HepG2 (cell line): Measurements from ENCODE around the gene STX5. TPM values are rescaled to one million over a fixed set of nuclear protein-coding genes. Genes with fewer than 3 reads are reported as not detected.

Source experiments
- EP300 ChIP-seq, 3 experiments: sonication (generic) in 1 of 3; formaldehyde crosslinking in 1 of 3; IDR thresholded peaks; 2 replicates each; pipeline versions ENCODE4 v1.5.1 to v1.6.1; 2011 to 2020; ENCODE audit warnings: low read depth in 2 of 3, low read length in 2 of 3, borderline replicate concordance in 1 of 3, improper control_type of control experiment in 1 of 3, mild to moderate bottlenecking in 1 of 3, missing genetic modification reagents in 1 of 3, moderate library complexity in 1 of 3
- HNRNPUL1 ChIP-seq: fragments of 200-400 bp; formaldehyde crosslinking; IDR thresholded peaks from 2 replicates; pipeline ENCODE4 v1.6.1; 2017; ENCODE audit warnings: low read depth, mild to moderate bottlenecking, low read length, moderate library complexity
- KDM6A ChIP-seq: IDR thresholded peaks from 2 replicates; pipeline ENCODE4 v1.6.1; 2016; ENCODE audit warnings: low read depth
- MBD4 ChIP-seq: IDR thresholded peaks from 2 replicates; pipeline ENCODE4 v1.6.1; 2012; ENCODE audit warnings: low read length, inconsistent platforms, borderline replicate concordance
- POLR2A ChIP-seq, 2 experiments: IDR thresholded peaks; 2 replicates each; pipeline ENCODE4 v1.6.1; 2011; ENCODE audit warnings: low read depth in 2 of 2, low read length in 2 of 2, mild to moderate bottlenecking in 1 of 2, moderate library complexity in 1 of 2; ENCODE audit not compliant: insufficient read depth in 1 of 2
- SALL1 ChIP-seq: sonication (generic); formaldehyde crosslinking; IDR thresholded peaks from 2 replicates; pipeline ENCODE4 v1.8.0; 2022; ENCODE audit warnings: mild to moderate bottlenecking, missing genetic modification reagents
- THAP8 ChIP-seq: sonication (generic); formaldehyde crosslinking; IDR thresholded peaks from 2 replicates; pipeline ENCODE4 v1.5.1; 2020; ENCODE audit warnings: missing genetic modification reagents, mild to moderate bottlenecking, borderline replicate concordance
- TOPORS ChIP-seq: sonication (generic); formaldehyde crosslinking; IDR thresholded peaks from 2 replicates; pipeline ENCODE4 v1.8.0; 2023; ENCODE audit warnings: mild to moderate bottlenecking, missing genetic modification reagents
- ZFX ChIP-seq: sonication (generic); formaldehyde crosslinking; IDR thresholded peaks from 2 replicates; pipeline ENCODE4 v1.4.0; 2020; ENCODE audit warnings: mild to moderate bottlenecking, low read depth, missing genetic modification reagents, moderate library complexity
- ZKSCAN1 ChIP-seq: fragments of 150-350 bp; IDR thresholded peaks from 2 replicates; pipeline ENCODE4 v1.6.1; 2014; ENCODE audit warnings: low read length
- ZNF276 ChIP-seq: sonication (generic); formaldehyde crosslinking; IDR thresholded peaks from 2 replicates; pipeline ENCODE4 v1.4.0; 2020; ENCODE audit warnings: mild to moderate bottlenecking, low read depth, missing genetic modification reagents
- ZNF512 ChIP-seq: sonication (generic); formaldehyde crosslinking; IDR thresholded peaks from 2 replicates; pipeline ENCODE4 v1.4.0; 2020; ENCODE audit warnings: mild to moderate bottlenecking, missing genetic modification reagents
- ZNF564 ChIP-seq: sonication (generic); formaldehyde crosslinking; IDR thresholded peaks from 2 replicates; pipeline ENCODE4 v1.8.1; 2023; ENCODE audit warnings: mild to moderate bottlenecking, missing genetic modification reagents
- ZNF790 ChIP-seq: sonication (generic); formaldehyde crosslinking; IDR thresholded peaks from 2 replicates; pipeline ENCODE4 v1.8.0; 2022; ENCODE audit warnings: missing genetic modification reagents, mild to moderate bottlenecking, borderline replicate concordance
- ZNF816 ChIP-seq: sonication (generic); formaldehyde crosslinking; IDR thresholded peaks from 2 replicates; pipeline ENCODE4 v1.8.0; 2022; ENCODE audit warnings: missing genetic modification reagents, mild to moderate bottlenecking, borderline replicate concordance
- polyA plus RNA-seq, 8 experiments: library from polyadenylated mRNA; depleted of rRNA in 3 of 8; stranded (reverse) in 7 of 8; unstranded in 1 of 8; fragments of >200 nt; fragmentation: Illumina TruSeq in 4 of 8; extraction: Trizol in 4 of 8; gene quantifications; 2 replicates each; pipeline versions ENCODE4 v1.2.1 to v1.2.3, GENCODE V29; 2011 to 2016; ENCODE audit warnings: low read depth in 4 of 8, missing spikeins in 1 of 8, mixed read lengths in 1 of 8; ENCODE audit not compliant: insufficient read depth in 1 of 8
- total RNA-seq, 5 experiments: library from RNA; depleted of rRNA; stranded (reverse); fragments of >200 nt; fragmentation: Illumina TruSeq; extraction: Trizol; gene quantifications; 2 replicates each; pipeline ENCODE4 v1.2.3, GENCODE V29; 2016; ENCODE audit warnings: low read depth in 1 of 5
- TF ChIP-seq, protein P1 (sequence below): IDR thresholded peaks from 2 replicates; pipeline ENCODE4 v1.6.1; 2016
- TF ChIP-seq, protein P2 (sequence below): sonication (generic); formaldehyde crosslinking; IDR thresholded peaks from 2 replicates; pipeline ENCODE4 v1.4.0; 2020; ENCODE audit warnings: mild to moderate bottlenecking, missing genetic modification reagents
- TF ChIP-seq, protein P3 (sequence below): sonication (generic); formaldehyde crosslinking; IDR thresholded peaks from 2 replicates; pipeline ENCODE4 v1.4.0; 2020; ENCODE audit warnings: missing genetic modification reagents, borderline replicate concordance

Gene STX5
- total and polyA plus RNA-seq, 2 of the 13 experiments (the other 11 are each of a cell fraction or from before 2014, with no cell fraction given): 26.9 to 30.0 TPM

- TF ChIP-seq ZFX (CRISPR knock-in tag) (peak; percentile 70), HNRNPUL1 (no peak), ZKSCAN1 (no peak), POLR2A (IDR thresholded peaks at IDR 0.05; ENCODE audit: insufficient read depth in 1 of 2, low read depth in 2 of 2, low read length in 2 of 2) (peak; percentile 96 to 98), EP300 (IDR thresholded peaks at IDR 0.05; ENCODE audit: low read depth in 2 of 2, low read length in 2 of 2) (no peak), EP300 (CRISPR knock-in tag; IDR thresholded peaks at IDR 0.05; ENCODE audit: borderline replicate concordance) (0 out of 2 replicates have a peak, but pooled peaks have one; percentile 2), ZNF276 (peak; percentile 100), SALL1 (peak; percentile 75), ZNF816 (CRISPR knock-in tag) (no peak), MBD4 (no peak), TOPORS (CRISPR knock-in tag) (0 out of 2 replicates have a peak, but pooled peaks have one; percentile 61), KDM6A (CRISPR knock-in tag) (no peak), ZNF512 (CRISPR knock-in tag) (no peak), THAP8 (CRISPR knock-in tag) (no peak; the same call in 1 of the 2 replicates), ZNF564 (CRISPR knock-in tag) (peak; percentile 91), ZNF790 (CRISPR knock-in tag) (peak; percentile 43; the same call in 1 of the 2 replicates)
- TF ChIP-seq, protein P1, sequence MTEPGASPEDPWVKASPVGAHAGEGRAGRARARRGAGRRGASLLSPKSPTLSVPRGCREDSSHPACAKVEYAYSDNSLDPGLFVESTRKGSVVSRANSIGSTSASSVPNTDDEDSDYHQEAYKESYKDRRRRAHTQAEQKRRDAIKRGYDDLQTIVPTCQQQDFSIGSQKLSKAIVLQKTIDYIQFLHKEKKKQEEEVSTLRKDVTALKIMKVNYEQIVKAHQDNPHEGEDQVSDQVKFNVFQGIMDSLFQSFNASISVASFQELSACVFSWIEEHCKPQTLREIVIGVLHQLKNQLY (CRISPR knock-in tag): no peak
- TF ChIP-seq, protein P2, sequence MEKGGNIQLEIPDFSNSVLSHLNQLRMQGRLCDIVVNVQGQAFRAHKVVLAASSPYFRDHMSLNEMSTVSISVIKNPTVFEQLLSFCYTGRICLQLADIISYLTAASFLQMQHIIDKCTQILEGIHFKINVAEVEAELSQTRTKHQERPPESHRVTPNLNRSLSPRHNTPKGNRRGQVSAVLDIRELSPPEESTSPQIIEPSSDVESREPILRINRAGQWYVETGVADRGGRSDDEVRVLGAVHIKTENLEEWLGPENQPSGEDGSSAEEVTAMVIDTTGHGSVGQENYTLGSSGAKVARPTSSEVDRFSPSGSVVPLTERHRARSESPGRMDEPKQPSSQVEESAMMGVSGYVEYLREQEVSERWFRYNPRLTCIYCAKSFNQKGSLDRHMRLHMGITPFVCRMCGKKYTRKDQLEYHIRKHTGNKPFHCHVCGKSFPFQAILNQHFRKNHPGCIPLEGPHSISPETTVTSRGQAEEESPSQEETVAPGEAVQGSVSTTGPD: no peak
- TF ChIP-seq, protein P3, sequence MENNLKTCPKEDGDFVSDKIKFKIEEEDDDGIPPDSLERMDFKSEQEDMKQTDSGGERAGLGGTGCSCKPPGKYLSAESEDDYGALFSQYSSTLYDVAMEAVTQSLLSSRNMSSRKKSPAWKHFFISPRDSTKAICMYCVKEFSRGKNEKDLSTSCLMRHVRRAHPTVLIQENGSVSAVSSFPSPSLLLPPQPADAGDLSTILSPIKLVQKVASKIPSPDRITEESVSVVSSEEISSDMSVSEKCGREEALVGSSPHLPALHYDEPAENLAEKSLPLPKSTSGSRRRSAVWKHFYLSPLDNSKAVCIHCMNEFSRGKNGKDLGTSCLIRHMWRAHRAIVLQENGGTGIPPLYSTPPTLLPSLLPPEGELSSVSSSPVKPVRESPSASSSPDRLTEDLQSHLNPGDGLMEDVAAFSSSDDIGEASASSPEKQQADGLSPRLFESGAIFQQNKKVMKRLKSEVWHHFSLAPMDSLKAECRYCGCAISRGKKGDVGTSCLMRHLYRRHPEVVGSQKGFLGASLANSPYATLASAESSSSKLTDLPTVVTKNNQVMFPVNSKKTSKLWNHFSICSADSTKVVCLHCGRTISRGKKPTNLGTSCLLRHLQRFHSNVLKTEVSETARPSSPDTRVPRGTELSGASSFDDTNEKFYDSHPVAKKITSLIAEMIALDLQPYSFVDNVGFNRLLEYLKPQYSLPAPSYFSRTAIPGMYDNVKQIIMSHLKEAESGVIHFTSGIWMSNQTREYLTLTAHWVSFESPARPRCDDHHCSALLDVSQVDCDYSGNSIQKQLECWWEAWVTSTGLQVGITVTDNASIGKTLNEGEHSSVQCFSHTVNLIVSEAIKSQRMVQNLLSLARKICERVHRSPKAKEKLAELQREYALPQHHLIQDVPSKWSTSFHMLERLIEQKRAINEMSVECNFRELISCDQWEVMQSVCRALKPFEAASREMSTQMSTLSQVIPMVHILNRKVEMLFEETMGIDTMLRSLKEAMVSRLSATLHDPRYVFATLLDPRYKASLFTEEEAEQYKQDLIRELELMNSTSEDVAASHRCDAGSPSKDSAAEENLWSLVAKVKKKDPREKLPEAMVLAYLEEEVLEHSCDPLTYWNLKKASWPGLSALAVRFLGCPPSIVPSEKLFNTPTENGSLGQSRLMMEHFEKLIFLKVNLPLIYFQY (CRISPR knock-in tag): no peak
Observed at GRCh38 chr11:62880803-62881578, 49.1 kb upstream of the STX5 start, which contains the start of gene SLC3A2 (continued).
